ENCODE results near the gene RFTN1. TPM values are rescaled to one million over a fixed set of nuclear protein-coding genes. Genes with fewer than 3 reads are reported as not detected.

The RFTN1 gene
- total and polyA plus RNA-seq, 2 experiments from 2014 or later, result 3.3 to 7.2 TPM

DNA sequence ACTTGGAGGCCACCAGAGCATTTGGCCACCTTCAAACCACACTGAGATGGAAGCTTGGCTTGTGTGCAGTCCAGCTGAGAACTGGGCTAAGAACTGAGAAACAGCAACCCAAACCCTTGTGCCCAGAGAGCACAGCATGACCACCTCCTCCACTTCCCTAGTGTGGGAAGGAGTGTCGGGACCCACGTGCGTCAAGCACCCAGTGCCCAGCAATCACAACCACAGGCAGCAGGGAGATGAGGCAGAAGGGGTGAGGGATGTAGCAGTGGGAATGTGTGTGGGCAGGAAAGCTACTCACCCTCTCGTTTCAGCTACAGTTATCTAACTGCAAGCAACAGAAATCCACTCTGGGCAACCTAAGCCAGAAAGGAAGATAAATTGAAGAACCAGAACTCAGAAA, 25.0 kb upstream of the RFTN1 start:
- Mint-ChIP-seq H3K9me3 (peaks cover 3% of the 10 kb centered on the region; the same call in 1 of the 3 replicates), H3K36me3 (ENCODE audit: low read depth) (no peaks in the 10 kb centered on the region), H3K27ac (no peak overlapping the region), H3K4me3 (no peak overlapping the region), H3K27me3 (ENCODE audit: insufficient read depth, low read depth, poor library complexity) (peaks cover 5% of the 10 kb centered on the region), H3K4me1 (peaks cover 35% of the 10 kb centered on the region)
- H3K27me3 ChIP-seq (ENCODE audit: insufficient read depth), result no peaks in the 10 kb centered on the region
- H4K20me1 ChIP-seq (replicated peaks; ENCODE audit: insufficient read depth), result no peaks in the 10 kb centered on the region
- H2AFZ ChIP-seq, result peak overlapping the region; percentile 60
- H3K79me2 ChIP-seq (replicated peaks; ENCODE audit: insufficient read depth), result no peaks in the 10 kb centered on the region
- H3K4me1 ChIP-seq (ENCODE audit: insufficient read depth), result peaks cover 21% of the 10 kb centered on the region
- H3F3A ChIP-seq (replicated peaks; ENCODE audit: low read depth), result peaks cover 17% of the 10 kb centered on the region; the same call in 1 of the 2 replicates
- H3K4me3 ChIP-seq, result no peak overlapping the region
- H3K27ac ChIP-seq (ENCODE audit: low read depth), result no peak overlapping the region
- no peak for TF ChIP-seq JUNB (IDR thresholded peaks at IDR 0.05; ENCODE audit: unreplicated experiment)
- TF ChIP-seq ZNF331 (CRISPR knock-in tag; IDR thresholded peaks at IDR 0.05; ENCODE audit: low read depth), result no peak
- no peak for TF ChIP-seq EZH2 (IDR thresholded peaks at IDR 0.05; ENCODE audit: low read depth, unreplicated experiment)
- TF ChIP-seq POLR2AphosphoS5 (IDR thresholded peaks at IDR 0.05; ENCODE audit: low read depth), result no peak
- TF ChIP-seq, protein P1, sequence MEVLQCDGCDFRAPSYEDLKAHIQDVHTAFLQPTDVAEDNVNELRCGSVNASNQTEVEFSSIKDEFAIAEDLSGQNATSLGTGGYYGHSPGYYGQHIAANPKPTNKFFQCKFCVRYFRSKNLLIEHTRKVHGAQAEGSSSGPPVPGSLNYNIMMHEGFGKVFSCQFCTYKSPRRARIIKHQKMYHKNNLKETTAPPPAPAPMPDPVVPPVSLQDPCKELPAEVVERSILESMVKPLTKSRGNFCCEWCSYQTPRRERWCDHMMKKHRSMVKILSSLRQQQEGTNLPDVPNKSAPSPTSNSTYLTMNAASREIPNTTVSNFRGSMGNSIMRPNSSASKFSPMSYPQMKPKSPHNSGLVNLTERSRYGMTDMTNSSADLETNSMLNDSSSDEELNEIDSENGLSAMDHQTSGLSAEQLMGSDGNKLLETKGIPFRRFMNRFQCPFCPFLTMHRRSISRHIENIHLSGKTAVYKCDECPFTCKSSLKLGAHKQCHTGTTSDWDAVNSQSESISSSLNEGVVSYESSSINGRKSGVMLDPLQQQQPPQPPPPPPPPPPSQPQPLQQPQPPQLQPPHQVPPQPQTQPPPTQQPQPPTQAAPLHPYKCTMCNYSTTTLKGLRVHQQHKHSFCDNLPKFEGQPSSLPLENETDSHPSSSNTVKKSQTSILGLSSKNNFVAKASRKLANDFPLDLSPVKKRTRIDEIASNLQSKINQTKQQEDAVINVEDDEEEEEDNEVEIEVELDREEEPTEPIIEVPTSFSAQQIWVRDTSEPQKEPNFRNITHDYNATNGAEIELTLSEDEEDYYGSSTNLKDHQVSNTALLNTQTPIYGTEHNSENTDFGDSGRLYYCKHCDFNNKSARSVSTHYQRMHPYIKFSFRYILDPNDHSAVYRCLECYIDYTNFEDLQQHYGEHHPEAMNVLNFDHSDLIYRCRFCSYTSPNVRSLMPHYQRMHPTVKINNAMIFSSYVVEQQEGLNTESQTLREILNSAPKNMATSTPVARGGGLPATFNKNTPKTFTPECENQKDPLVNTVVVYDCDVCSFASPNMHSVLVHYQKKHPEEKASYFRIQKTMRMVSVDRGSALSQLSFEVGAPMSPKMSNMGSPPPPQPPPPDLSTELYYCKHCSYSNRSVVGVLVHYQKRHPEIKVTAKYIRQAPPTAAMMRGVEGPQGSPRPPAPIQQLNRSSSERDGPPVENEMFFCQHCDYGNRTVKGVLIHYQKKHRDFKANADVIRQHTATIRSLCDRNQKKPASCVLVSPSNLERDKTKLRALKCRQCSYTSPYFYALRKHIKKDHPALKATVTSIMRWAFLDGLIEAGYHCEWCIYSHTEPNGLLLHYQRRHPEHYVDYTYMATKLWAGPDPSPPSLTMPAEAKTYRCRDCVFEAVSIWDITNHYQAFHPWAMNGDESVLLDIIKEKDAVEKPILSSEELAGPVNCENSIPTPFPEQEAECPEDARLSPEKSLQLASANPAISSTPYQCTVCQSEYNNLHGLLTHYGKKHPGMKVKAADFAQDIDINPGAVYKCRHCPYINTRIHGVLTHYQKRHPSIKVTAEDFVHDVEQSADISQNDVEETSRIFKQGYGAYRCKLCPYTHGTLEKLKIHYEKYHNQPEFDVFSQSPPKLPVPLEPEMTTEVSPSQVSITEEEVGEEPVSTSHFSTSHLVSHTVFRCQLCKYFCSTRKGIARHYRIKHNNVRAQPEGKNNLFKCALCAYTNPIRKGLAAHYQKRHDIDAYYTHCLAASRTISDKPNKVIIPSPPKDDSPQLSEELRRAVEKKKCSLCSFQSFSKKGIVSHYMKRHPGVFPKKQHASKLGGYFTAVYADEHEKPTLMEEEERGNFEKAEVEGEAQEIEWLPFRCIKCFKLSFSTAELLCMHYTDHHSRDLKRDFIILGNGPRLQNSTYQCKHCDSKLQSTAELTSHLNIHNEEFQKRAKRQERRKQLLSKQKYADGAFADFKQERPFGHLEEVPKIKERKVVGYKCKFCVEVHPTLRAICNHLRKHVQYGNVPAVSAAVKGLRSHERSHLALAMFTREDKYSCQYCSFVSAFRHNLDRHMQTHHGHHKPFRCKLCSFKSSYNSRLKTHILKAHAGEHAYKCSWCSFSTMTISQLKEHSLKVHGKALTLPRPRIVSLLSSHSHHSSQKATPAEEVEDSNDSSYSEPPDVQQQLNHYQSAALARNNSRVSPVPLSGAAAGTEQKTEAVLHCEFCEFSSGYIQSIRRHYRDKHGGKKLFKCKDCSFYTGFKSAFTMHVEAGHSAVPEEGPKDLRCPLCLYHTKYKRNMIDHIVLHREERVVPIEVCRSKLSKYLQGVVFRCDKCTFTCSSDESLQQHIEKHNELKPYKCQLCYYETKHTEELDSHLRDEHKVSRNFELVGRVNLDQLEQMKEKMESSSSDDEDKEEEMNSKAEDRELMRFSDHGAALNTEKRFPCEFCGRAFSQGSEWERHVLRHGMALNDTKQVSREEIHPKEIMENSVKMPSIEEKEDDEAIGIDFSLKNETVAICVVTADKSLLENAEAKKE (CRISPR knock-in tag; IDR thresholded peaks at IDR 0.05), result no peak
- TF ChIP-seq, protein P2, sequence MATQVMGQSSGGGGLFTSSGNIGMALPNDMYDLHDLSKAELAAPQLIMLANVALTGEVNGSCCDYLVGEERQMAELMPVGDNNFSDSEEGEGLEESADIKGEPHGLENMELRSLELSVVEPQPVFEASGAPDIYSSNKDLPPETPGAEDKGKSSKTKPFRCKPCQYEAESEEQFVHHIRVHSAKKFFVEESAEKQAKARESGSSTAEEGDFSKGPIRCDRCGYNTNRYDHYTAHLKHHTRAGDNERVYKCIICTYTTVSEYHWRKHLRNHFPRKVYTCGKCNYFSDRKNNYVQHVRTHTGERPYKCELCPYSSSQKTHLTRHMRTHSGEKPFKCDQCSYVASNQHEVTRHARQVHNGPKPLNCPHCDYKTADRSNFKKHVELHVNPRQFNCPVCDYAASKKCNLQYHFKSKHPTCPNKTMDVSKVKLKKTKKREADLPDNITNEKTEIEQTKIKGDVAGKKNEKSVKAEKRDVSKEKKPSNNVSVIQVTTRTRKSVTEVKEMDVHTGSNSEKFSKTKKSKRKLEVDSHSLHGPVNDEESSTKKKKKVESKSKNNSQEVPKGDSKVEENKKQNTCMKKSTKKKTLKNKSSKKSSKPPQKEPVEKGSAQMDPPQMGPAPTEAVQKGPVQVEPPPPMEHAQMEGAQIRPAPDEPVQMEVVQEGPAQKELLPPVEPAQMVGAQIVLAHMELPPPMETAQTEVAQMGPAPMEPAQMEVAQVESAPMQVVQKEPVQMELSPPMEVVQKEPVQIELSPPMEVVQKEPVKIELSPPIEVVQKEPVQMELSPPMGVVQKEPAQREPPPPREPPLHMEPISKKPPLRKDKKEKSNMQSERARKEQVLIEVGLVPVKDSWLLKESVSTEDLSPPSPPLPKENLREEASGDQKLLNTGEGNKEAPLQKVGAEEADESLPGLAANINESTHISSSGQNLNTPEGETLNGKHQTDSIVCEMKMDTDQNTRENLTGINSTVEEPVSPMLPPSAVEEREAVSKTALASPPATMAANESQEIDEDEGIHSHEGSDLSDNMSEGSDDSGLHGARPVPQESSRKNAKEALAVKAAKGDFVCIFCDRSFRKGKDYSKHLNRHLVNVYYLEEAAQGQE (IDR thresholded peaks at IDR 0.05; ENCODE audit: unreplicated experiment), result no peak
- TF ChIP-seq EZH2phosphoT487 (IDR thresholded peaks at IDR 0.05; ENCODE audit: unreplicated experiment), result no peak
- TF ChIP-seq STAT1 (IDR thresholded peaks at IDR 0.05; ENCODE audit: unreplicated experiment), result no peak
- DNase-seq (ENCODE audit: low spot score), result no peak
- ATAC-seq, result no peak
- H3K36me3 ChIP-seq (ENCODE audit: insufficient read depth), result no peaks in the 10 kb centered on the region
- no peaks in the 10 kb centered on the region for H3K9me2 ChIP-seq (ENCODE audit: insufficient read depth)
- no peak overlapping the region for H3K4me2 ChIP-seq

All from GM23338 (cell line).